Hematopoietic multipotent progenitor cell treated with erythropoietin and hydrocortisone succinate and interleukin-3 and kit ligand, for 8 days (in vitro differentiated cells): ENCODE measurements around the gene PHF2.

ENCODE experiments used
- DNase-seq: peaks from one replicate; pipeline ENCODE4 v3.0.0-alpha.2; 2015

The PHF2 gene

DNA sequence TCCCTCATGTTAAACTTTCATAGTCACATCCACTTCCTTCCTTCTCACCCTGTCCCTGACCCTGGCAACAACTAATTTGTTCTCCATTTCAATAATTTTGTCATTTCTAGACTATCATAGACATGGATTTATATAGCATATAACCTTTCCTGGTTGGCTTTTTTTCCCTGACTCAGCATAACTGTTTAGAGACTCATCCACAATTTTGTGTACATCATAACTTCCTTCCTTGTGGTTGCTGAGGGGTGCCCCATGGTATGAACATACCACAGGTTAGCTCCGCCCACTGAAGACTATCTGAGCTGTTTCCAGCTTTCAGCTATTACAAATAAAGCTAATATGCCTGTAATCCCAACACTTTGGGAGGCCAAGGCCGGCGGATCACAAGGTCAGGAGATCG lies 137.3 kb downstream of the PHF2 start:
- no peak for DNase-seq

DNA sequence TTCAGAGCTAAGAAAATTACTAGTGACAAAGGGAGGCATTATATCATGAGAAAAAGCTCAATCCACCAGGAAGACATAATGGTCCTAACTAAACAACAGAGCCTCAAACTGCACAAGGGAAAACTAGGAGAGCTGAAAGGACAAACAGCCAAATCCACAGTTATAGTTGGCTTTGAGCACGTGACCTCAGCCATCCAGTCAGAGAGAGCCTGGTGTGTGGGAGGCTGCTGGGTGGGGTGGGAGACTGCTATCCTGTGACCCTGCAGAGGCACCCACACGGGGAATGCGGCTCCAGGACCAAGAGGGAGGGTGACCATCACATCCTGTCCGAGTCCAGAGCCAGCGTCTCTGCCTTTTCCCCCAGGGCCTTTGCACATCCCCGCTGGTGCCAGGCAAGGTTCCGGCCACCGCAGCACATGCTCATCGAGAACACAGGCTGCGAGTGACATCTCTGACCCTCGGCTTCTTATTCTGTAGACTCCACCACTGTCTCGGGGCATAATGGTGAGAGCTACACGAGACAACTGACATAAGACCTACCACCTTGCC lies 145.1 kb downstream of the PHF2 start:
- no peak for DNase-seq

DNA sequence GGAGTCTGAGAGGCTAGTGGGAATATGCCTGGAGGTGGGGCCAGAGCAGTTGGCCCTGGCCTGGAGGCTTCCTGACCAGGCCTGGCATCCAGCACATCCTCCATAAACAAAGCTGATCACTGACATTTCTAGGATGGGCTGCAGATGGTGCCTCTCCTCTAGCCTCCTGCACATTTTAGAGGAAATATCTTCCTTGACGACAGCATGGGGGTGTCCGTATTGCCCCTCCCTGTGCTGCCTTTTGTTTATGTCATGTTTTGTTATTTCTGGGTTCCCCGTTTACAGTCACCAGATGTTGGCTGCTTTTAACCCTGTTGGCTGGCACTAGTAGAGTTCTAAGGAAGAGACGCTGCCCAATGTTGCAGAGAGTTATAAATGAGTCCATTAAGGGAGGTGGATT lies 148.5 kb downstream of the PHF2 start:
- no peak for DNase-seq

DNA sequence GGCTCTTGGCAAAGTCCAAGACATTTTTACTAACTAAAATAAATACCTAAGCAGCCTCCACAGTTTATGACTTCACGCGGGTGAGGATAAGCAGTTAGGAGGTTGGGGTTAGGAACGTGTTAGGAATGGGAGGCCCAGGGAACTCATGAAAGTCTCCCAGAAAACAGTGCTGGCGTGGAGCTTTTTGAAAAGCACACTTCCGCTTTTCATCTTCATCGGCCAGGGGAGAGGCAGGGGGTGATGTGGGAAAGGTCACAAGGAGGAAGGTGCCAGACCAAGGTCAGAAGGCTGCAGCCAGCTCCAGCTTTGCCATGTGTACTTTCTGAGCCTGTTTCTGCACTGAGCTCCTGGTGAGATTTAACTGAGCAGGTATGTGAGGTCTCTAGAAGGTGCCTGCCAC lies 149.0 kb downstream of the PHF2 start:
- DNase-seq: no peak

DNA sequence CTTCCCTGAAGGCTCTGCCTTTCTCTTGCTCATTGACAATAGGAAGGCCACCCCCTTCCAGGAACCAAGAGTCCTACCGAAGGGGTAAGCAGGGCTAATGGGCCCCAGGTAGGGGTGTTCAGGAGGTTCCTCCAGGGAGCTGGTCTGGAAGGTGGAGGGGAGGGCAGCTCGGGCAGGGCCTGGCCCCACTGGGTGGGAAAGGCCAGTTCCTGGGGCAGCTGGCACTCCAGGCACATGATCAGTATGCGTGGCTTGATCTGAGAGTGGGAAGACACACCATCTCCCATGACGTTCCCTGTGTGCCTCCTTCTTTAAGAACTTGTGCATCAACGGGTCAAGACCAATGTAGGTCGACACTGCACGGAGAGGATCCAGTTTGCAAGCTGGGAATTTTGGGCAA lies 149.8 kb downstream of the PHF2 start:
- DNase-seq: no peak
